Measurements from ENCODE around the gene PCDHGB3.
"Not testable (repeated sequence)": the region's sequence is repeated elsewhere in the genome, so short reads cannot be mapped to it uniquely, and the experiment has no call there.

Gene PCDHGB3

GRCh38 chr5:141359790-141360426, 10.1 kb upstream of the PCDHGB3 start, which contains the start of gene PCDHGB2:
Gene PCDHGB2 (plus strand): TSS chr5:141359994. CDS start chr5:141360136, 142 bp downstream.
- DNase-seq (ENCODE audit: low spot score): no peak

- no peak for DNase-seq (ENCODE audit: low spot score)
Observed at GRCh38 chr5:141360685-141361084, 9.4 kb upstream of the PCDHGB3 start.

GRCh38 chr5:141362719-141363118, 7.3 kb upstream of the PCDHGB3 start:
- no peak for DNase-seq (ENCODE audit: low spot score)

- DNase-seq (ENCODE audit: low spot score): no peak
Observed at GRCh38 chr5:141363952-141364660, 5.9 kb upstream of the PCDHGB3 start, which contains the start of gene PCDHGA5. Gene PCDHGA5 (plus strand): TSS chr5:141364162. CDS start chr5:141364331, 169 bp downstream.

GRCh38 chr5:141366016-141366896, 3.8 kb upstream of the PCDHGB3 start:
- DNase-seq (ENCODE audit: low spot score): no peak

- DNase-seq (ENCODE audit: low spot score): no peak
Observed at GRCh38 chr5:141371572-141372475, 1.8 kb downstream of the PCDHGB3 start.

GRCh38 chr5:141373673-141374317, 3.8 kb downstream of the PCDHGB3 start, which contains the start of gene PCDHGA6:
Gene PCDHGA6 (plus strand): TSS chr5:141373891. CDS start chr5:141374084, 193 bp downstream.
- no peak for DNase-seq (ENCODE audit: low spot score)

GRCh38 chr5:141374627-141375026, 4.6 kb downstream of the PCDHGB3 start:
- no peak for DNase-seq (ENCODE audit: low spot score)

GRCh38 chr5:141375444-141376155, 5.6 kb downstream of the PCDHGB3 start:
- DNase-seq (ENCODE audit: low spot score): not testable (repeated sequence)

GRCh38 chr5:141382469-141383294, 12.6 kb downstream of the PCDHGB3 start, which contains the start of gene PCDHGA7:
Gene PCDHGA7 (plus strand): TSS chr5:141382742. CDS start chr5:141382900, 158 bp downstream.
- no peak for DNase-seq (ENCODE audit: low spot score)

- no peak for DNase-seq (ENCODE audit: low spot score)
Observed at GRCh38 chr5:141383345-141383744, 13.3 kb downstream of the PCDHGB3 start.

- DNase-seq (ENCODE audit: low spot score): no peak
Observed at GRCh38 chr5:141384471-141385267, 14.6 kb downstream of the PCDHGB3 start.

- peak; percentile 73 for DNase-seq (ENCODE audit: low spot score)
Observed at GRCh38 chr5:141387557-141388311, 17.7 kb downstream of the PCDHGB3 start, which contains the start of gene PCDHGB4. Gene PCDHGB4 (plus strand): TSS chr5:141387698. CDS start chr5:141387885, 187 bp downstream.

GRCh38 chr5:141388661-141389060, 18.6 kb downstream of the PCDHGB3 start:
- no peak for DNase-seq (ENCODE audit: low spot score)

- no peak for DNase-seq (ENCODE audit: low spot score)
Observed at GRCh38 chr5:141389153-141390042, 19.4 kb downstream of the PCDHGB3 start.

Data from ecto neural progenitor cell (in vitro differentiated cells).